GM12892 (cell line): ENCODE data around the gene GATA3.

Experiments used
- DNase-seq: peaks from one replicate; pipeline ENCODE4 v3.0.0; 2011; ENCODE audit not compliant: insufficient read length
- FAIRE-seq: peaks from 2 replicates; lab custom pipeline; 2011; peaks lifted over from hg19 to GRCh38; lab: Jason Lieb, UNC
- POLR2A ChIP-seq: IDR thresholded peaks from 2 replicates; pipeline ENCODE4 v1.6.1; 2011; ENCODE audit warnings: low read depth, low read length, control low read depth
- POLR2AphosphoS5 ChIP-seq: IDR thresholded peaks from 2 replicates; pipeline ENCODE4 v1.6.1; 2011; ENCODE audit warnings: low read depth, low read length, control low read depth
- TAF1 ChIP-seq: IDR thresholded peaks from 2 replicates; pipeline ENCODE4 v1.6.1; 2011; ENCODE audit warnings: low read depth, mild to moderate bottlenecking, control low read depth, low read length, borderline replicate concordance

Gene GATA3

GRCh38 chr10:8100366-8100765, 45.9 kb downstream of the GATA3 start:
- FAIRE-seq = peak; percentile 67
- TF ChIP-seq POLR2AphosphoS5 (no peak), TAF1 (no peak), POLR2A (no peak)

GRCh38 chr10:8102708-8103401, 48.4 kb downstream of the GATA3 start:
- TF ChIP-seq TAF1 (no peak), POLR2A (no peak), POLR2AphosphoS5 (no peak)
- DNase-seq (no peak), FAIRE-seq (peak; percentile 84)

More at GRCh38 chr10:8100366-8100765, 45.9 kb downstream of the GATA3 start:
- no peak for DNase-seq

GRCh38 chr10:8103543-8103942, 49.1 kb downstream of the GATA3 start:
- TF ChIP-seq POLR2AphosphoS5 = no peak
- no peak for TF ChIP-seq POLR2A
- TF ChIP-seq TAF1 = no peak
- FAIRE-seq (peak; percentile 44), DNase-seq (no peak)

GRCh38 chr10:8104005-8104404, 49.5 kb downstream of the GATA3 start:
- TF ChIP-seq POLR2A (no peak), POLR2AphosphoS5 (no peak), TAF1 (no peak)
- no peak for FAIRE-seq
- no peak for DNase-seq

- peak; percentile 40 for FAIRE-seq
- TF ChIP-seq TAF1 (no peak), POLR2A (no peak), POLR2AphosphoS5 (no peak)
- DNase-seq = no peak
Measured at GRCh38 chr10:8104721-8105120, 50.2 kb downstream of the GATA3 start.

GRCh38 chr10:8105932-8106331, 51.4 kb downstream of the GATA3 start:
- FAIRE-seq (no peak), DNase-seq (no peak)
- TF ChIP-seq POLR2AphosphoS5 (no peak), POLR2A (no peak), TAF1 (no peak)

- TF ChIP-seq TAF1 (no peak), POLR2A (no peak), POLR2AphosphoS5 (no peak)
- FAIRE-seq (peak; percentile 30), DNase-seq (no peak)
Measured at GRCh38 chr10:8112230-8112905, 57.9 kb downstream of the GATA3 start.

- DNase-seq (no peak), FAIRE-seq (no peak)
- TF ChIP-seq POLR2AphosphoS5 (no peak), TAF1 (no peak), POLR2A (no peak)
Measured at GRCh38 chr10:8112942-8113442, 58.5 kb downstream of the GATA3 start.

- no peak for FAIRE-seq
- no peak for DNase-seq
- TF ChIP-seq POLR2AphosphoS5 (no peak), TAF1 (no peak), POLR2A (no peak)
Measured at GRCh38 chr10:8113616-8114015, 59.1 kb downstream of the GATA3 start.

GRCh38 chr10:8114741-8115617, 60.5 kb downstream of the GATA3 start:
- FAIRE-seq = peak; percentile 5
- no peak for TF ChIP-seq POLR2A
- TF ChIP-seq POLR2AphosphoS5 = no peak
- TF ChIP-seq TAF1 = no peak
- no peak for DNase-seq

- TF ChIP-seq POLR2AphosphoS5 (no peak), POLR2A (no peak), TAF1 (no peak)
- no peak for DNase-seq
- no peak for FAIRE-seq
Measured at GRCh38 chr10:8115618-8115980, 61.1 kb downstream of the GATA3 start.
